Neural progenitor cell (in vitro differentiated cells): Measurements from ENCODE around the gene TMBIM6. TPM values are rescaled to one million over a fixed set of nuclear protein-coding genes. Genes with fewer than 3 reads are reported as not detected.
A peak's percentile ranks its signal among the peaks of the same experiment; 100 is the strongest.
"Not testable (repeated sequence)": the region's sequence is repeated elsewhere in the genome, so short reads cannot be mapped to it uniquely, and the experiment has no call there.

ENCODE experiments used
- DNase-seq: peaks from one replicate; pipeline ENCODE4 v3.0.0-alpha.2; 2016; ENCODE audit warnings: low spot score
- H2AFZ ChIP-seq: fragments of 200-600 bp; sonication (generic); replicated peaks from 2 replicates; pipeline ENCODE4 v1.6.1; 2016; ENCODE audit warnings: antibody characterized with exemption
- H3F3A ChIP-seq: fragments of 200-600 bp; sonication (generic); 2 replicates; pipeline ENCODE4 v1.6.1; 2016; ENCODE audit warnings: antibody characterized with exemption, low read depth
- H3K27ac ChIP-seq: fragments of 200-600 bp; sonication (generic); 2 replicates; pipeline ENCODE4 v1.5.1; 2016; ENCODE audit warnings: mild to moderate bottlenecking
- H3K27me3 ChIP-seq: fragments of 200-600 bp; sonication (generic); 2 replicates; pipeline ENCODE4 v1.6.1; 2016; ENCODE audit warnings: mild to moderate bottlenecking, moderate library complexity
- H3K36me3 ChIP-seq: fragments of 200-600 bp; sonication (generic); 2 replicates; pipeline ENCODE4 v1.5.1; 2016
- H3K4me1 ChIP-seq: fragments of 200-600 bp; sonication (generic); 2 replicates; pipeline ENCODE4 v1.6.1; 2016; ENCODE audit warnings: mixed run types
- H3K4me2 ChIP-seq: fragments of 200-600 bp; sonication (generic); 2 replicates; pipeline ENCODE4 v1.6.1; 2016
- H3K4me3 ChIP-seq: fragments of 200-600 bp; sonication (generic); 2 replicates; pipeline ENCODE4 v1.5.1; 2016
- H3K79me2 ChIP-seq: fragments of 200-600 bp; sonication (generic); 2 replicates; pipeline ENCODE4 v1.6.1; 2016; ENCODE audit warnings: low read depth
- H3K9ac ChIP-seq: fragments of 200-600 bp; sonication (generic); 2 replicates; pipeline ENCODE4 v1.6.1; 2016
- H3K9me3 ChIP-seq: fragments of 200-600 bp; sonication (generic); 2 replicates; pipeline ENCODE4 v1.5.1; 2016; ENCODE audit warnings: low read depth
- H4K20me1 ChIP-seq: fragments of 200-600 bp; sonication (generic); 2 replicates; pipeline ENCODE4 v1.6.1; 2016; ENCODE audit warnings: low read depth
- H3K27ac Mint-ChIP-seq: 3 replicates; pipeline ENCODE4 v1.8.0; 2021; ENCODE audit warnings: mixed read lengths
- H3K27me3 Mint-ChIP-seq: 2 replicates; pipeline ENCODE4 v1.8.0; 2022; ENCODE audit warnings: low read depth, mild to moderate bottlenecking, inconsistent platforms, moderate library complexity, mixed read lengths; ENCODE audit not compliant: insufficient read depth
- H3K36me3 Mint-ChIP-seq: 3 replicates; pipeline ENCODE4 v1.8.0; 2021; ENCODE audit warnings: mixed read lengths
- H3K4me1 Mint-ChIP-seq: 3 replicates; pipeline ENCODE4 v1.8.0; 2021; ENCODE audit warnings: mixed read lengths
- H3K4me3 Mint-ChIP-seq: 3 replicates; pipeline ENCODE4 v1.8.0; 2021; ENCODE audit warnings: mild to moderate bottlenecking, moderate library complexity, mixed read lengths
- H3K9me3 Mint-ChIP-seq: 3 replicates; pipeline ENCODE4 v1.8.0; 2020; ENCODE audit warnings: mixed read lengths
- CTCF ChIP-seq: fragments of 200-600 bp; sonication (generic); IDR thresholded peaks from 2 replicates; pipeline ENCODE4 v1.5.1; 2017; ENCODE audit warnings: antibody characterized with exemption, mild to moderate bottlenecking
- EZH2 ChIP-seq: fragments of 200-600 bp; sonication (generic); IDR thresholded peaks from 2 replicates; pipeline ENCODE4 v1.6.1; 2017; ENCODE audit warnings: antibody characterized with exemption, mild to moderate bottlenecking, moderate library complexity
- EZH2phosphoT487 ChIP-seq: fragments of 200-600 bp; sonication (generic); IDR thresholded peaks from 2 replicates; pipeline ENCODE4 v1.6.1; 2017; ENCODE audit warnings: antibody characterized with exemption
- total RNA-seq: library from RNA; depleted of rRNA; stranded (reverse); fragments of >200 nt; gene quantifications from 2 replicates; pipeline ENCODE4 v1.2.3, GENCODE V29; 2015; ENCODE audit warnings: low replicate concordance

TMBIM6 gene
- total RNA-seq, 1 donor from 2014 or later, result 256 TPM

- Histone ChIP-seq H3F3A (no peaks in the 10 kb centered on the region), H3K4me2 (no peak overlapping the region), H3K9ac (no peak overlapping the region), H3K4me3 (no peak overlapping the region), H3K36me3 (no peaks in the 10 kb centered on the region), H3K79me2 (no peaks in the 10 kb centered on the region), H3K27ac (no peak overlapping the region), H2AFZ (peak overlapping the region; percentile 89), H3K27me3 (peaks cover 7% of the 10 kb centered on the region), H3K9me3 (no peaks in the 10 kb centered on the region), H4K20me1 (no peaks in the 10 kb centered on the region), H3K4me1 (no peaks in the 10 kb centered on the region)
- Mint-ChIP-seq H3K4me1 (peaks cover 4% of the 10 kb centered on the region), H3K36me3 (no peaks in the 10 kb centered on the region), H3K27ac (no peak overlapping the region), H3K9me3 (no peaks in the 10 kb centered on the region), H3K27me3 (peaks cover 9% of the 10 kb centered on the region), H3K4me3 (no peak overlapping the region)
- TF ChIP-seq EZH2phosphoT487, result no peak
- TF ChIP-seq EZH2, result no peak
- TF ChIP-seq CTCF, result peak; percentile 85
- DNase-seq, result peak; percentile 64
These were observed 36.7 kb downstream of the TMBIM6 start for GRCh38 chr12:49777800-49778748.

GRCh38 chr12:49779581-49779980 lies 38.2 kb downstream of the TMBIM6 start:
- Mint-ChIP-seq H3K27ac (no peak overlapping the region), H3K36me3 (no peaks in the 10 kb centered on the region), H3K4me1 (peaks cover 14% of the 10 kb centered on the region), H3K4me3 (no peak overlapping the region), H3K9me3 (no peaks in the 10 kb centered on the region), H3K27me3 (peaks cover 10% of the 10 kb centered on the region)
- no peaks in the 10 kb centered on the region for H4K20me1 ChIP-seq
- no peak for TF ChIP-seq CTCF
- no peak for TF ChIP-seq EZH2
- TF ChIP-seq EZH2phosphoT487, result no peak
- H3K4me3 ChIP-seq, result no peak overlapping the region
- no peak overlapping the region for H2AFZ ChIP-seq
- H3K27ac ChIP-seq, result no peak overlapping the region
- no peaks in the 10 kb centered on the region for H3F3A ChIP-seq
- no peaks in the 10 kb centered on the region for H3K4me1 ChIP-seq
- no peak for DNase-seq
- H3K9me3 ChIP-seq, result no peaks in the 10 kb centered on the region
- H3K27me3 ChIP-seq, result peaks cover 7% of the 10 kb centered on the region
- no peak overlapping the region for H3K4me2 ChIP-seq
- H3K9ac ChIP-seq, result no peak overlapping the region
- H3K36me3 ChIP-seq, result no peaks in the 10 kb centered on the region
- no peaks in the 10 kb centered on the region for H3K79me2 ChIP-seq

GRCh38 chr12:49780914-49781313 lies 39.6 kb downstream of the TMBIM6 start:
- H3K27ac Mint-ChIP-seq, DNase-seq, H3F3A ChIP-seq, H3K27me3 ChIP-seq, H3K36me3 ChIP-seq, H3K27ac ChIP-seq, H3K36me3 Mint-ChIP-seq, H3K4me2 ChIP-seq, H3K4me3 ChIP-seq, H4K20me1 ChIP-seq, H3K9ac ChIP-seq, H2AFZ ChIP-seq, H3K4me3 Mint-ChIP-seq, H3K4me1 ChIP-seq, H3K79me2 ChIP-seq, H3K9me3 ChIP-seq, H3K9me3 Mint-ChIP-seq: not testable (repeated sequence)
- peaks cover 10% of the 10 kb centered on the region for H3K27me3 Mint-ChIP-seq
- peaks cover 14% of the 10 kb centered on the region for H3K4me1 Mint-ChIP-seq
